ENCODE data around the gene IKZF1. TPM values are rescaled to one million over a fixed set of nuclear protein-coding genes. Genes with fewer than 3 reads are reported as not detected.

Gene IKZF1
- total RNA-seq, 1 donor from 2014 or later: 0.33 TPM

GRCh38 chr7:50418526-50419290 is 114.2 kb downstream of the IKZF1 start:
- H3K36me3 ChIP-seq (ENCODE audit: control insufficient read depth, insufficient read depth, low read length): no peaks in the 10 kb centered on the region
- no peak for DNase-seq (ENCODE audit: low read depth)
- no peak for TF ChIP-seq CTCF (IDR thresholded peaks at IDR 0.05; ENCODE audit: insufficient read depth, low read length, poor library complexity, severe bottlenecking)
- H3K27me3 ChIP-seq (ENCODE audit: control insufficient read depth, insufficient read depth, low read length): no peaks in the 10 kb centered on the region
- no peak overlapping the region for H3K4me3 ChIP-seq (ENCODE audit: low read depth, low read length)

- Histone ChIP-seq H3K4me3 (ENCODE audit: low read depth, low read length) (no peak overlapping the region), H3K36me3 (ENCODE audit: control insufficient read depth, insufficient read depth, low read length) (no peaks in the 10 kb centered on the region), H3K27me3 (ENCODE audit: control insufficient read depth, insufficient read depth, low read length) (no peaks in the 10 kb centered on the region)
- TF ChIP-seq CTCF (IDR thresholded peaks at IDR 0.05; ENCODE audit: insufficient read depth, low read length, poor library complexity, severe bottlenecking): no peak
- DNase-seq (ENCODE audit: low read depth): no peak
Observed at GRCh38 chr7:50421043-50421442, 116.5 kb downstream of the IKZF1 start.

- H3K27me3 ChIP-seq (ENCODE audit: control insufficient read depth, insufficient read depth, low read length): no peaks in the 10 kb centered on the region
- DNase-seq (ENCODE audit: low read depth): no peak
- no peaks in the 10 kb centered on the region for H3K36me3 ChIP-seq (ENCODE audit: control insufficient read depth, insufficient read depth, low read length)
- TF ChIP-seq CTCF (IDR thresholded peaks at IDR 0.05; ENCODE audit: insufficient read depth, low read length, poor library complexity, severe bottlenecking): no peak
- no peak overlapping the region for H3K4me3 ChIP-seq (ENCODE audit: low read depth, low read length)
Observed at GRCh38 chr7:50422858-50423257, 118.3 kb downstream of the IKZF1 start.

GRCh38 chr7:50423860-50424259 is 119.3 kb downstream of the IKZF1 start:
- Histone ChIP-seq H3K27me3 (ENCODE audit: control insufficient read depth, insufficient read depth, low read length) (no peaks in the 10 kb centered on the region), H3K36me3 (ENCODE audit: control insufficient read depth, insufficient read depth, low read length) (no peaks in the 10 kb centered on the region), H3K4me3 (ENCODE audit: low read depth, low read length) (no peak overlapping the region)
- TF ChIP-seq CTCF (IDR thresholded peaks at IDR 0.05; ENCODE audit: insufficient read depth, low read length, poor library complexity, severe bottlenecking): no peak
- DNase-seq (ENCODE audit: low read depth): no peak

- Histone ChIP-seq H3K27me3 (ENCODE audit: control insufficient read depth, insufficient read depth, low read length) (no peaks in the 10 kb centered on the region), H3K36me3 (ENCODE audit: control insufficient read depth, insufficient read depth, low read length) (no peaks in the 10 kb centered on the region), H3K4me3 (ENCODE audit: low read depth, low read length) (no peak overlapping the region)
- TF ChIP-seq CTCF (IDR thresholded peaks at IDR 0.05; ENCODE audit: insufficient read depth, low read length, poor library complexity, severe bottlenecking): no peak
- no peak for DNase-seq (ENCODE audit: low read depth)
Observed at GRCh38 chr7:50425318-50425717, 120.8 kb downstream of the IKZF1 start.

Measured in kidney epithelial cell (primary cell).